Calu3 (cell line): Measurements from ENCODE around the gene CCDC71. TPM values are rescaled to one million over a fixed set of nuclear protein-coding genes. Genes with fewer than 3 reads are reported as not detected.

ENCODE experiments used
- BruUV-seq: library from RNA; stranded (reverse); fragments of 400-500 nt; replicated peaks from 2 replicates; lab custom pipeline; 2021; lab: Mats Ljungman, UMichigan
- CTCF ChIA-PET: fragments of 300-600 bp; sonication (Branson Sonifier 250); formaldehyde crosslinking; loops from one replicate; lab custom pipeline; 2022; ENCODE audit warnings: antibody characterized with exemption; lab: Charles Lee
- DNase-seq: peaks from one replicate; pipeline ENCODE4 v3.0.0; 2022
- H3K27ac Mint-ChIP-seq: one replicate; pipeline ENCODE4 v1.8.0; 2022; ENCODE audit warnings: mixed read lengths; ENCODE audit not compliant: unreplicated experiment
- H3K27me3 Mint-ChIP-seq: one replicate; pipeline ENCODE4 v1.8.0; 2022; ENCODE audit warnings: mixed read lengths; ENCODE audit not compliant: unreplicated experiment
- H3K36me3 Mint-ChIP-seq: one replicate; pipeline ENCODE4 v1.8.0; 2022; ENCODE audit warnings: mild to moderate bottlenecking, moderate library complexity, mixed read lengths; ENCODE audit not compliant: insufficient read depth, unreplicated experiment
- H3K4me1 Mint-ChIP-seq: one replicate; pipeline ENCODE4 v1.8.0; 2022; ENCODE audit warnings: mild to moderate bottlenecking, low read depth, mixed read lengths; ENCODE audit not compliant: unreplicated experiment
- H3K4me3 Mint-ChIP-seq: one replicate; pipeline ENCODE4 v1.8.0; 2022; ENCODE audit warnings: mild to moderate bottlenecking, low read depth, moderate library complexity, mixed read lengths; ENCODE audit not compliant: unreplicated experiment
- H3K9me3 Mint-ChIP-seq: one replicate; pipeline ENCODE4 v1.8.0; 2022; ENCODE audit warnings: low read depth, mixed read lengths; ENCODE audit not compliant: unreplicated experiment
- intact Hi-C: fragments of 100-400 bp; cut with micrococcal nuclease; formaldehyde crosslinking; loops from one replicate; pipeline ENCODE4 v1.10.0; 2022; ENCODE audit not compliant: unreplicated experiment
- total RNA-seq: library from RNA; stranded (reverse); gene quantifications from 2 replicates; pipeline ENCODE4 v1.2.3, GENCODE V29; 2022
- TF ChIP-seq, protein P1 (sequence below): fragments of 200-600 bp; IDR thresholded peaks from one replicate; pipeline ENCODE4 v1.8.0; 2022; ENCODE audit warnings: antibody characterized with exemption; ENCODE audit not compliant: unreplicated experiment

CCDC71 gene
- total RNA-seq, 1 experiment from 2014 or later, result 20.2 TPM

DNA sequence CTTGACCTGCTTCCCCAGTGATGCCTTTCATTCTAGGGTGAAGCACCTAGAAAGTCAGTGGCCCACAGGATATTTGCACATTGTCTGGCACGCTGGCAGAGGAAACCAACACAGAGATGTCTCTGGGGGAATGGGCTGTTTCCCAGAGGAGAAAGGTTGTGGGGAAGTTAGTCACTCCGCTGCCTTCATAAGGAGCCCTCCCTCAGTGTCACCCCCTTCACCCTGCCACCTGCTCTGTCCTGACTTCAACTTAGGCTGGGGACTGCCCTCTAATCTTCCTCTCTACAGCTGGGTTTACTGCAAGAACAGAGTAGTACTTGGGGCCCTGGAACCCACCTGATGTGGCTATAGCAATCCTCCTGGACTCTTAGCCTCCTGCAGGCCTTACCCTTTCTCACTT, 10.9 kb upstream of the CCDC71 start:
- intact Hi-C loops, result loop anchor here (10.0 kb wide), 1 partner anchor 268 kb away; no protein-coding TSS in a partner anchor
- Mint-ChIP-seq H3K27me3 (peaks cover 18% of the 10 kb centered on the region), H3K36me3 (no peaks in the 10 kb centered on the region), H3K27ac (no peak overlapping the region), H3K4me3 (no peak overlapping the region), H3K9me3 (no peaks in the 10 kb centered on the region), H3K4me1 (no peaks in the 10 kb centered on the region)
- BruUV-seq, result no TSS peak
- CTCF ChIA-PET, result interaction anchor here (0.6 kb wide), 1 partner anchor 215 kb away, joined by 5 read pairs; no protein-coding TSS in a partner anchor
- TF ChIP-seq, protein P1, sequence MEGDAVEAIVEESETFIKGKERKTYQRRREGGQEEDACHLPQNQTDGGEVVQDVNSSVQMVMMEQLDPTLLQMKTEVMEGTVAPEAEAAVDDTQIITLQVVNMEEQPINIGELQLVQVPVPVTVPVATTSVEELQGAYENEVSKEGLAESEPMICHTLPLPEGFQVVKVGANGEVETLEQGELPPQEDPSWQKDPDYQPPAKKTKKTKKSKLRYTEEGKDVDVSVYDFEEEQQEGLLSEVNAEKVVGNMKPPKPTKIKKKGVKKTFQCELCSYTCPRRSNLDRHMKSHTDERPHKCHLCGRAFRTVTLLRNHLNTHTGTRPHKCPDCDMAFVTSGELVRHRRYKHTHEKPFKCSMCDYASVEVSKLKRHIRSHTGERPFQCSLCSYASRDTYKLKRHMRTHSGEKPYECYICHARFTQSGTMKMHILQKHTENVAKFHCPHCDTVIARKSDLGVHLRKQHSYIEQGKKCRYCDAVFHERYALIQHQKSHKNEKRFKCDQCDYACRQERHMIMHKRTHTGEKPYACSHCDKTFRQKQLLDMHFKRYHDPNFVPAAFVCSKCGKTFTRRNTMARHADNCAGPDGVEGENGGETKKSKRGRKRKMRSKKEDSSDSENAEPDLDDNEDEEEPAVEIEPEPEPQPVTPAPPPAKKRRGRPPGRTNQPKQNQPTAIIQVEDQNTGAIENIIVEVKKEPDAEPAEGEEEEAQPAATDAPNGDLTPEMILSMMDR, result no peak
- DNase-seq, result no peak

DNA sequence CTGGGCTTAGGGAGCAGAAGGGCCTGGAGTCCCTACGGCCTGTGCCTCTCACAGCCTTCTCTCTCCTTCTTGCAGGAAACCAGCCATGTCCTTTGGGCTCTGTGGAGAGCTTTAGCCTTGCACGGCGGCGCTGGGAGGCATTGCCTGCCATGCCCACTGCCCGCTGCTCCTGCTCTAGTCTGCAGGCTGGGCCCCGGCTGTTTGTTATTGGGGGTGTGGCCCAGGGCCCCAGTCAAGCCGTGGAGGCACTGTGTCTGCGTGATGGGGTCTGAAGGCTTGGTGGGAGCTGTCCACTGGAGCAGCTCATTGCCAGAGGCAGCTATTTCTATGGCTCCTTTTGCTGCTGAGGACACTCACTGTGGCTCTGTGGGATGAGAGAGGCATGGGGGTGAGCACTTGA, 9.4 kb upstream of the CCDC71 start:
- no peaks in the 10 kb centered on the region for H3K9me3 Mint-ChIP-seq
- H3K36me3 Mint-ChIP-seq, result peaks cover 6% of the 10 kb centered on the region
- TF ChIP-seq, protein P1, result no peak
- H3K27ac Mint-ChIP-seq, result no peak overlapping the region
- CTCF ChIA-PET, result no interaction called here
- no TSS peak for BruUV-seq
- no peak for DNase-seq
- H3K4me1 Mint-ChIP-seq, result no peaks in the 10 kb centered on the region
- intact Hi-C loops, result loop anchor here (10.0 kb wide), 1 partner anchor 269 kb away; no protein-coding TSS in a partner anchor
- no peak overlapping the region for H3K4me3 Mint-ChIP-seq
- peaks cover 18% of the 10 kb centered on the region for H3K27me3 Mint-ChIP-seq

DNA sequence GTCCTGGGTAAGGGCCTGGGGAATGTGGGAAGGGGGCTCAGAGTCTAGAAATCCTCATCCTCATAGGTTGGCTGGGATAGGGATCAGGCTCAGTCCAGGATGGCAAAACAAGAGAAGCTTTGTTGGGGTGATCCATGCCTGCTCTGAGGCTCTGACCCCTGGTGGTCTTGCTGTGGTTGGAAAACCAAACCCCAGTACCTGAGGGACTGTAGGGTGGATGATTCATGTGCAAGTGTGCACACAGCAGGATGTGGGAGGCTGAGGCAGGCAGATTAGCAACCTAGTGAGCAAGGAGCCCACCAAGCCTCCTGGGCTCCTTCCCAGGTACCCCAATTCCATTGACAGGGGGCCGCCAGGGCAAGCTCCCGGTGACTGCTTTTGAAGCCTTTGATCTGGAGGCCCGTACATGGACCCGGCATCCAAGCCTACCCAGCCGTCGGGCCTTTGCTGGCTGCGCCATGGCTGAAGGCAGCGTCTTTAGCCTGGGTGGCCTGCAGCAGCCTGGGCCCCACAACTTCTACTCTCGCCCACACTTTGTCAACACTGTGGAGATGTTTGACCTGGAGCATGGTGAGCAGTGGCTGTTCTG, 8.4 kb upstream of the CCDC71 start:
- peaks cover 6% of the 10 kb centered on the region for H3K36me3 Mint-ChIP-seq
- CTCF ChIA-PET, result no interaction called here
- no peak for DNase-seq
- H3K4me3 Mint-ChIP-seq, result no peak overlapping the region
- H3K9me3 Mint-ChIP-seq, result no peaks in the 10 kb centered on the region
- BruUV-seq, result no TSS peak
- H3K27me3 Mint-ChIP-seq, result peaks cover 13% of the 10 kb centered on the region
- TF ChIP-seq, protein P1, result no peak
- no peak overlapping the region for H3K27ac Mint-ChIP-seq
- H3K4me1 Mint-ChIP-seq, result no peaks in the 10 kb centered on the region
- intact Hi-C loops, result loop anchor here (5.0 to 10.0 kb wide), 2 partner anchors 103 to 270 kb away; partner anchors contain the start of gene C3orf62

DNA sequence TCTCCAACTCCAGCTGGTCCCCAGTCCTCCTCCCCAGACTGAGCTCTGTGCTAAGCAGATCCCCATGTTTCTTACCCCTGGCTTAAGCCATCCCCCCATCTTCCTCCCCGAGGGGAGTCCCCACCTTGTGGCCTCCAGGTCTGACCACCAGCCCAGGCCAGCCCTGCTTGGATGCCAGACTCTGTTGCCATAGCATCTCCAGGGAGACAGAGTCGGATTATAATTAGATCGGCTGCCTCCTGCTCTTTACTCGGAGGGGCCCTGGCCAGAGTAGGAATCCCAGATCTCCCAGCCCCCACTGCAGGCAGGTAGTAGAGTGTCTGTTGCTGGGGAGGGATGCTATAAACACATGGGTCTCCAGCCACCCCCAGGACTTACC, 7.7 kb upstream of the CCDC71 start:
- H3K4me1 Mint-ChIP-seq, result no peaks in the 10 kb centered on the region
- no peak overlapping the region for H3K27ac Mint-ChIP-seq
- CTCF ChIA-PET, result no interaction called here
- peaks cover 6% of the 10 kb centered on the region for H3K27me3 Mint-ChIP-seq
- intact Hi-C loops, result loop anchor here (5.0 to 10.0 kb wide), 2 partner anchors 104 to 271 kb away; partner anchors contain the start of gene C3orf62
- H3K4me3 Mint-ChIP-seq, result no peak overlapping the region
- no peak for DNase-seq
- peaks cover 6% of the 10 kb centered on the region for H3K36me3 Mint-ChIP-seq
- H3K9me3 Mint-ChIP-seq, result no peaks in the 10 kb centered on the region
- BruUV-seq, result no TSS peak
- TF ChIP-seq, protein P1, result no peak
